ENCODE measurements around the gene ARPC1B.
"Not testable (repeated sequence)": the region's sequence is repeated elsewhere in the genome, so short reads cannot be mapped to it uniquely, and the experiment has no call there.

The ARPC1B gene

GRCh38 chr7:99369767-99370391, 4.7 kb upstream of the ARPC1B start:
- DNase-seq: no peak

- no peak for DNase-seq
These were observed 3.1 kb upstream of the ARPC1B start for GRCh38 chr7:99371376-99371920.

- DNase-seq: no peak
These were observed 2.0 kb upstream of the ARPC1B start for GRCh38 chr7:99372275-99373090.

- DNase-seq: no peak
These were observed 1.2 kb upstream of the ARPC1B start for GRCh38 chr7:99373091-99374066.

GRCh38 chr7:99375070-99375807, 709 bp downstream of the ARPC1B start:
- peak; percentile 68 for DNase-seq

- DNase-seq: peak; percentile 77
These were observed 4.6 kb downstream of the ARPC1B start for GRCh38 chr7:99379043-99379577.

- DNase-seq: not testable (repeated sequence)
These were observed 5.1 kb downstream of the ARPC1B start for GRCh38 chr7:99379693-99380031.

- DNase-seq: peak; percentile 76
These were observed 5.7 kb downstream of the ARPC1B start for GRCh38 chr7:99380032-99380822.

GRCh38 chr7:99380823-99381663, 6.5 kb downstream of the ARPC1B start:
- peak; percentile 94 for DNase-seq

- DNase-seq: no peak
These were observed 7.1 kb downstream of the ARPC1B start for GRCh38 chr7:99381664-99382075.

- no peak for DNase-seq
These were observed 8.7 kb downstream of the ARPC1B start for GRCh38 chr7:99383203-99383602.

GRCh38 chr7:99383791-99384370, 9.4 kb downstream of the ARPC1B start:
- no peak for DNase-seq

GRCh38 chr7:99384523-99384922, 10.0 kb downstream of the ARPC1B start:
- no peak for DNase-seq

- no peak for DNase-seq
These were observed 11.0 kb downstream of the ARPC1B start for GRCh38 chr7:99385564-99385963.

- peak; percentile 59 for DNase-seq
These were observed 12.2 kb downstream of the ARPC1B start for GRCh38 chr7:99386584-99387238.

GRCh38 chr7:99387239-99387635, 12.7 kb downstream of the ARPC1B start:
- DNase-seq: not testable (repeated sequence)

- no peak for DNase-seq
These were observed 13.4 kb downstream of the ARPC1B start for GRCh38 chr7:99387912-99388311.

GRCh38 chr7:99389772-99390171, 15.2 kb downstream of the ARPC1B start:
- DNase-seq: no peak

GRCh38 chr7:99390941-99391602, 16.5 kb downstream of the ARPC1B start:
- no peak for DNase-seq

Measured in CD4-positive, alpha-beta T cell treated with Interleukin-15 for 1 hour (primary cell).